GM12878 (cell line): ENCODE data around the gene SRRM5. TPM values are rescaled to one million over a fixed set of nuclear protein-coding genes. Genes with fewer than 3 reads are reported as not detected.

ENCODE experiments used
- ATF2 ChIP-seq: IDR thresholded peaks from 2 replicates; pipeline ENCODE4 v1.6.1; 2012; ENCODE audit warnings: low read length, inconsistent platforms
- ESRRA ChIP-seq: IDR thresholded peaks from 2 replicates; pipeline ENCODE4 v1.6.1; 2012; ENCODE audit warnings: mild to moderate bottlenecking, low read length, improper control_type of control experiment
- FOXK2 ChIP-seq: fragments of 450-650 bp; IDR thresholded peaks from 2 replicates; pipeline ENCODE4 v1.6.1; 2017; ENCODE audit warnings: mild to moderate bottlenecking, moderate library complexity
- MEF2A ChIP-seq: IDR thresholded peaks from 2 replicates; pipeline ENCODE4 v1.6.1; 2011; ENCODE audit warnings: low read depth, mild to moderate bottlenecking, low read length, moderate library complexity; ENCODE audit not compliant: insufficient read depth
- MYC ChIP-seq: IDR thresholded peaks from 2 replicates; pipeline ENCODE4 v1.6.1; 2011; ENCODE audit warnings: mild to moderate bottlenecking, low read length, moderate library complexity, inconsistent platforms; ENCODE audit not compliant: insufficient read depth, insufficient replicate concordance, insufficient read length, severe bottlenecking
- NFYA ChIP-seq: IDR thresholded peaks from 2 replicates; pipeline ENCODE4 v1.6.1; 2011; ENCODE audit warnings: low read depth, mild to moderate bottlenecking, low read length, improper control_type of control experiment, borderline replicate concordance
- NR2C1 ChIP-seq: fragments of 450-650 bp; IDR thresholded peaks from 2 replicates; pipeline ENCODE4 v1.6.1; 2017; ENCODE audit warnings: antibody characterized with exemption, mild to moderate bottlenecking, moderate library complexity
- SMC3 ChIP-seq: IDR thresholded peaks from 2 replicates; pipeline ENCODE4 v1.6.1; 2011; ENCODE audit warnings: low read length, improper control_type of control experiment, borderline replicate concordance
- SPI1 ChIP-seq: IDR thresholded peaks from 2 replicates; pipeline ENCODE4 v1.6.1; 2011; ENCODE audit warnings: low read depth, mild to moderate bottlenecking, low read length, moderate library complexity, borderline replicate concordance; ENCODE audit not compliant: insufficient read depth
- USF1 ChIP-seq: IDR thresholded peaks from 2 replicates; pipeline ENCODE4 v1.6.1; 2011; ENCODE audit warnings: borderline replicate concordance, low read depth, mild to moderate bottlenecking, moderate library complexity, mixed read lengths, low read length; ENCODE audit not compliant: insufficient read depth; ENCODE audit errors: extremely low read length
- WRNIP1 ChIP-seq: IDR thresholded peaks from 2 replicates; pipeline ENCODE4 v1.6.1; 2011; ENCODE audit warnings: low read depth, low read length, improper control_type of control experiment, borderline replicate concordance
- ZBED1 ChIP-seq: IDR thresholded peaks from 2 replicates; pipeline ENCODE4 v1.6.1; 2016; ENCODE audit warnings: borderline replicate concordance
- ZBTB33 ChIP-seq: fragments of 450-650 bp; IDR thresholded peaks from 2 replicates; pipeline ENCODE4 v1.6.1; 2017; ENCODE audit warnings: mild to moderate bottlenecking
- ZNF622 ChIP-seq: fragments of 450-650 bp; IDR thresholded peaks from 2 replicates; pipeline ENCODE4 v1.6.1; 2017; ENCODE audit warnings: mild to moderate bottlenecking, inconsistent platforms
- ZSCAN29 ChIP-seq: fragments of 450-650 bp; IDR thresholded peaks from 2 replicates; pipeline ENCODE4 v1.6.1; 2017; ENCODE audit warnings: mild to moderate bottlenecking, moderate library complexity
- polyA plus RNA-seq, 11 experiments: library from polyadenylated mRNA; depleted of rRNA in 4 of 11; unstranded in 6 of 11; stranded (reverse) in 5 of 11; fragments of >200 nt; fragmentation: Nextera tagmentation in 4 of 11; fragmentation: Illumina TruSeq in 1 of 11; extraction: Ambion mirVana in 4 of 11; extraction: Trizol in 1 of 11; gene quantifications; 1 replicate in 1 of 11; 2 replicates in 10 of 11; pipeline versions ENCODE4 v1.2.1 to v1.2.3, GENCODE V29; 2011 to 2016; ENCODE audit warnings: inconsistent platforms in 2 of 11, missing spikeins in 2 of 11, low read depth in 1 of 11
- total RNA-seq, 4 experiments: library from RNA; depleted of rRNA in 3 of 4; stranded (reverse); fragments of >200 nt in 3 of 4; fragmentation: Illumina TruSeq in 1 of 4; extraction: Trizol in 1 of 4; gene quantifications; 2 replicates each; pipeline versions ENCODE4 v1.2.1 to v1.2.3, GENCODE V29; 2013 to 2021
- TF ChIP-seq, protein P1 (sequence below): fragments of 450-650 bp; IDR thresholded peaks from 2 replicates; pipeline ENCODE4 v1.6.1; 2017; ENCODE audit warnings: mild to moderate bottlenecking, moderate library complexity

The SRRM5 gene
- total and polyA plus RNA-seq, 10 of the 15 experiments (the other 5 are each of a cell fraction or from before 2014, with no cell fraction given): 0.06 to 0.38 (median 0.24) TPM; not detected in 2

DNA sequence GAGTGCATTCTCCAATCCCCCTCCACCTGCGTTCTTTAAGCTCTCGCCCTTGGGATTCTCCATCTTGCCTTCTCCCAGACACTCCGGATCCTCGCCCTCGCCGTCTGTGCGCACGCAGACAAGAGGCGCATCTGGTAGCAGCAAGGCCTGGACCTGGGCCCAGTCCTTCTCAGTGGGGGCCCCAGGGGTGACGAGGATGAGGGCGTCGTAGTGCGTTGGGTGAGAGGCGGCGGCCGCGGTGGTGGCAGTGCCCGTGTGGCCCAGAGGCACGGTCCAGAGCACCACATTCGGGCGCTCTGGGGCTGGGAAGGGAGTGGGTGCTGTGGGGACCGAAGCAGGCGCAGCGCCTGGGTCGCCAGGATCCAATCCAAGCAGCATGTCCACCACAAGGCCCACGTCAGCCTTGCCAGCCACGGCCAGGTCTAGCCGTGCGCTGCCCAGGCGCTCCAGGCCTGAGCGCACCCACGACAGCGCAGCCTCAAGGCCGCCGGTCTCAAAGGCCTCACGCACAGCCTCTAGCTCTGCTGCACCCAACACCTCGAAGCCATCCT is 19.0 kb upstream of the SRRM5 start (continued):
- TF ChIP-seq, protein P1, sequence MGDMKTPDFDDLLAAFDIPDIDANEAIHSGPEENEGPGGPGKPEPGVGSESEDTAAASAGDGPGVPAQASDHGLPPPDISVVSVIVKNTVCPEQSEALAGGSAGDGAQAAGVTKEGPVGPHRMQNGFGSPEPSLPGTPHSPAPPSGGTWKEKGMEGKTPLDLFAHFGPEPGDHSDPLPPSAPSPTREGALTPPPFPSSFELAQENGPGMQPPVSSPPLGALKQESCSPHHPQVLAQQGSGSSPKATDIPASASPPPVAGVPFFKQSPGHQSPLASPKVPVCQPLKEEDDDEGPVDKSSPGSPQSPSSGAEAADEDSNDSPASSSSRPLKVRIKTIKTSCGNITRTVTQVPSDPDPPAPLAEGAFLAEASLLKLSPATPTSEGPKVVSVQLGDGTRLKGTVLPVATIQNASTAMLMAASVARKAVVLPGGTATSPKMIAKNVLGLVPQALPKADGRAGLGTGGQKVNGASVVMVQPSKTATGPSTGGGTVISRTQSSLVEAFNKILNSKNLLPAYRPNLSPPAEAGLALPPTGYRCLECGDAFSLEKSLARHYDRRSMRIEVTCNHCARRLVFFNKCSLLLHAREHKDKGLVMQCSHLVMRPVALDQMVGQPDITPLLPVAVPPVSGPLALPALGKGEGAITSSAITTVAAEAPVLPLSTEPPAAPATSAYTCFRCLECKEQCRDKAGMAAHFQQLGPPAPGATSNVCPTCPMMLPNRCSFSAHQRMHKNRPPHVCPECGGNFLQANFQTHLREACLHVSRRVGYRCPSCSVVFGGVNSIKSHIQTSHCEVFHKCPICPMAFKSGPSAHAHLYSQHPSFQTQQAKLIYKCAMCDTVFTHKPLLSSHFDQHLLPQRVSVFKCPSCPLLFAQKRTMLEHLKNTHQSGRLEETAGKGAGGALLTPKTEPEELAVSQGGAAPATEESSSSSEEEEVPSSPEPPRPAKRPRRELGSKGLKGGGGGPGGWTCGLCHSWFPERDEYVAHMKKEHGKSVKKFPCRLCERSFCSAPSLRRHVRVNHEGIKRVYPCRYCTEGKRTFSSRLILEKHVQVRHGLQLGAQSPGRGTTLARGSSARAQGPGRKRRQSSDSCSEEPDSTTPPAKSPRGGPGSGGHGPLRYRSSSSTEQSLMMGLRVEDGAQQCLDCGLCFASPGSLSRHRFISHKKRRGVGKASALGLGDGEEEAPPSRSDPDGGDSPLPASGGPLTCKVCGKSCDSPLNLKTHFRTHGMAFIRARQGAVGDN: no peak
- TF ChIP-seq ZNF622: no peak
- no peak for TF ChIP-seq NR2C1
- no peak for TF ChIP-seq ZBTB33
- no peak for TF ChIP-seq SPI1
- no peak for TF ChIP-seq USF1
- no peak for TF ChIP-seq ZSCAN29
- no peak for TF ChIP-seq MEF2A
- no peak for TF ChIP-seq NFYA
- TF ChIP-seq ATF2: no peak
- no peak for TF ChIP-seq FOXK2
- no peak for TF ChIP-seq ESRRA
- TF ChIP-seq WRNIP1: no peak
- TF ChIP-seq ZBED1: no peak
- TF ChIP-seq MYC: no peak
- no peak for TF ChIP-seq SMC3
